GM12878 (cell line): ENCODE results near the gene FAM107A. TPM values are rescaled to one million over a fixed set of nuclear protein-coding genes. Genes with fewer than 3 reads are reported as not detected.

ENCODE experiments used
- ATAC-seq: fragments of 200-7000 bp; cut with Tn5 transposase; 3 replicates; pipeline ENCODE4 v1.9.1; 2020; ENCODE audit warnings: mild to moderate bottlenecking, moderate library complexity
- BruUV-seq: library from RNA; stranded (reverse); fragments of 400-500 nt; replicated peaks from 2 replicates; lab custom pipeline; 2021; lab: Mats Ljungman, UMichigan
- CTCF ChIA-PET: fragments of 300-600 bp; sonication (Branson Sonifier 250); formaldehyde crosslinking; extraction: SDS; loops from one replicate; lab custom pipeline; 2021; ENCODE audit warnings: inconsistent platforms; lab: Yijun Ruan, JAX
- POLR2A ChIA-PET: fragments of 350-600 bp; formaldehyde crosslinking; extraction: SDS; loops from one replicate; lab custom pipeline; 2021; ENCODE audit warnings: inconsistent platforms; lab: Charles Lee
- RAD21 ChIA-PET: fragments of 300-600 bp; sonication (Branson Sonifier 250); formaldehyde crosslinking; loops from one replicate; lab custom pipeline; 2023; ENCODE audit warnings: antibody characterized with exemption; ENCODE audit not compliant: unreplicated experiment; lab: Charles Lee
- SMC1A ChIA-PET: fragments of 300-600 bp; sonication (Branson Sonifier 250); formaldehyde crosslinking; loops from one replicate; lab custom pipeline; 2023; ENCODE audit not compliant: unreplicated experiment, uncharacterized antibody; lab: Charles Lee
- DNase-seq: peaks from one replicate; pipeline ENCODE4 v3.0.0-alpha.2; 2011; ENCODE audit warnings: low read depth, low spot score
- FAIRE-seq: peaks from 3 replicates; lab custom pipeline; 2011; peaks lifted over from hg19 to GRCh38; lab: Jason Lieb, UNC
- H2AFZ ChIP-seq: 2 replicates; pipeline ENCODE4 v1.6.0; 2011; ENCODE audit warnings: low read depth, low read length, control low read depth; ENCODE audit not compliant: control insufficient read depth
- H3K27ac ChIP-seq: 2 replicates; pipeline ENCODE4 v1.5.1; 2011; ENCODE audit warnings: control low read depth; ENCODE audit not compliant: control insufficient read depth, insufficient read depth
- H3K27me3 ChIP-seq, 2 experiments: replicated peaks in 1 of 2; 2 replicates each; pipeline versions ENCODE4 v1.6.0 to v1.6.1; 2011; ENCODE audit warnings: low read length in 1 of 2; ENCODE audit not compliant: control insufficient read depth in 2 of 2, insufficient read depth in 2 of 2
- H3K36me3 ChIP-seq, 2 experiments: 2 replicates each; pipeline ENCODE4 v1.5.1; 2011; ENCODE audit warnings: low read length in 1 of 2; ENCODE audit not compliant: control insufficient read depth in 2 of 2, insufficient read depth in 2 of 2
- H3K4me1 ChIP-seq: 2 replicates; pipeline ENCODE4 v1.6.1; 2011; ENCODE audit warnings: mild to moderate bottlenecking, low read length, moderate library complexity, mixed read lengths; ENCODE audit not compliant: control insufficient read depth, insufficient read depth
- H3K4me2 ChIP-seq: 2 replicates; pipeline ENCODE4 v1.6.0; 2011; ENCODE audit warnings: control low read depth; ENCODE audit not compliant: control insufficient read depth, insufficient read depth
- H3K4me3 ChIP-seq: fragments of 200-600 bp; sonication (generic); 2 replicates; pipeline ENCODE4 v1.5.1; 2016
- H3K79me2 ChIP-seq: 2 replicates; pipeline ENCODE4 v1.6.0; 2011; ENCODE audit warnings: low read length; ENCODE audit not compliant: control insufficient read depth, insufficient read depth
- H3K9ac ChIP-seq: 2 replicates; pipeline ENCODE4 v1.8.0; 2011; ENCODE audit warnings: low read length, control low read depth, mixed read lengths; ENCODE audit not compliant: control insufficient read depth, insufficient read depth
- H3K9me3 ChIP-seq: replicated peaks from 3 replicates; pipeline ENCODE4 v1.5.1; 2011; ENCODE audit warnings: mild to moderate bottlenecking, low read length; ENCODE audit not compliant: control insufficient read depth, insufficient read depth
- H4K20me1 ChIP-seq: 2 replicates; pipeline ENCODE4 v1.6.0; 2011; ENCODE audit not compliant: control insufficient read depth, insufficient read depth
- ASH2L ChIP-seq: fragments of 300-600, 200-600 bp; sonication (generic); IDR thresholded peaks from 2 replicates; pipeline ENCODE4 v1.6.1; 2017; ENCODE audit warnings: low read depth, mild to moderate bottlenecking, borderline replicate concordance
- BACH1 ChIP-seq: fragments of 450-650 bp; IDR thresholded peaks from 2 replicates; pipeline ENCODE4 v1.6.1; 2017; ENCODE audit warnings: mild to moderate bottlenecking, borderline replicate concordance
- BCL11A ChIP-seq: IDR thresholded peaks from 2 replicates; pipeline ENCODE4 v1.6.1; 2011; ENCODE audit warnings: low read depth, low read length
- ESRRA ChIP-seq: IDR thresholded peaks from 2 replicates; pipeline ENCODE4 v1.6.1; 2012; ENCODE audit warnings: mild to moderate bottlenecking, low read length, improper control_type of control experiment
- FOS ChIP-seq: IDR thresholded peaks from 3 replicates; pipeline ENCODE4 v1.6.1; 2011; ENCODE audit warnings: borderline replicate concordance; ENCODE audit not compliant: insufficient read length; ENCODE audit errors: extremely low read depth
- HDGF ChIP-seq: fragments of 450-650 bp; IDR thresholded peaks from 2 replicates; pipeline ENCODE4 v1.6.1; 2016; ENCODE audit warnings: antibody characterized with exemption
- IKZF1 ChIP-seq: fragments of 450-650 bp; conservative IDR thresholded peaks from 2 replicates; pipeline ENCODE4 v1.6.1; 2017; ENCODE audit warnings: antibody characterized with exemption, mild to moderate bottlenecking
- RCOR1 ChIP-seq: conservative IDR thresholded peaks from 2 replicates; pipeline ENCODE4 v1.6.1; 2012; ENCODE audit warnings: low read depth, low read length, improper control_type of control experiment
- WGBS: methylation state at CpG from one replicate; pipeline ENCODE4 v1.1.6; 2016; ENCODE audit warnings: low lambda C conversion rate; ENCODE audit not compliant: insufficient replicate concordance, insufficient coverage; ENCODE audit errors: missing lambda C conversion rate; 5-methylcytosine and 5-hydroxymethylcytosine counted together
- in situ Hi-C: fragments of 300-500 bp; cut with MboI; formaldehyde crosslinking; loops from 9 replicates; pipeline ENCODE4 v1.14.3; 2018; ENCODE audit warnings: mixed read lengths
- intact Hi-C: fragments of 100-400 bp; cut with micrococcal nuclease; formaldehyde crosslinking; loops from one replicate; pipeline ENCODE4 v1.14.2; 2022; ENCODE audit not compliant: unreplicated experiment
- polyA plus RNA-seq, 11 experiments: library from polyadenylated mRNA; depleted of rRNA in 4 of 11; unstranded in 6 of 11; stranded (reverse) in 5 of 11; fragments of >200 nt; fragmentation: Nextera tagmentation in 4 of 11; fragmentation: Illumina TruSeq in 1 of 11; extraction: Ambion mirVana in 4 of 11; extraction: Trizol in 1 of 11; gene quantifications; 1 replicate in 1 of 11; 2 replicates in 10 of 11; pipeline versions ENCODE4 v1.2.1 to v1.2.3, GENCODE V29; 2011 to 2016; ENCODE audit warnings: inconsistent platforms in 2 of 11, missing spikeins in 2 of 11, low read depth in 1 of 11
- total RNA-seq, 4 experiments: library from RNA; depleted of rRNA in 3 of 4; stranded (reverse); fragments of >200 nt in 3 of 4; fragmentation: Illumina TruSeq in 1 of 4; extraction: Trizol in 1 of 4; gene quantifications; 2 replicates each; pipeline versions ENCODE4 v1.2.1 to v1.2.3, GENCODE V29; 2013 to 2021
- TF ChIP-seq, protein P1 (sequence below): IDR thresholded peaks from 2 replicates; pipeline ENCODE4 v1.6.1; 2011; ENCODE audit warnings: mild to moderate bottlenecking, low read depth, low read length, moderate library complexity; ENCODE audit not compliant: insufficient replicate concordance
- TF ChIP-seq, protein P2 (sequence below): fragments of 450-650 bp; formaldehyde crosslinking; IDR thresholded peaks from 2 replicates; pipeline ENCODE4 v1.5.0; 2022; ENCODE audit warnings: mild to moderate bottlenecking, missing genetic modification characterization
- TF ChIP-seq, protein P3 (sequence below), 3 experiments: IDR thresholded peaks in 2 of 3; conservative IDR thresholded peaks in 1 of 3; 2 replicates each; pipeline ENCODE4 v1.5.1; 2011; ENCODE audit warnings: low read depth in 3 of 3, low read length in 3 of 3, mild to moderate bottlenecking in 3 of 3, control low read depth in 2 of 3, moderate library complexity in 2 of 3, inconsistent platforms in 1 of 3, mixed read lengths in 1 of 3; ENCODE audit not compliant: control insufficient read depth in 2 of 3, insufficient read depth in 1 of 3; ENCODE audit errors: extremely low read depth in 1 of 3

Gene FAM107A
- total and polyA plus RNA-seq, 10 of the 15 experiments (the other 5 are each of a cell fraction or from before 2014, with no cell fraction given), result not detected

DNA sequence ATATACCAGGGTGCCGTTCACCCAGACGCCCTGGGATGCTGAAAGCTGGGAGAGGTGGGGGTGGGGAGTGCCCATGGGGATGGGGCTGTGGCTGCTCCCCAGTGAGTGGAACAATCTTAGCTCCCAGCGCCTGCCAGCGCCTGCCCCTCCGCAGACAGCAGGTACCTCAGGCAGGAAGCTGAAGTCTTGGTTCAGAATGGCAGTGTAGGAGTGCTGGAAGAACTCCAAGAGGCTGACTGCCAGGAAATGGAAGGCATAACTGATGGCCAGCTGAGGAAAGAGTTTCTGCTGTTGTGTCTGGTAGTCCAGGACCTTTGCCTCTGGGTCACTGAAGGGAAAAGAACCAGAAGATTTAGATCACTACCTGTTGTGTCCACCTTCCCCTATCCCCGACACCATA is 48.6 kb downstream of the FAM107A start:
- Histone ChIP-seq H3K27me3 (no peaks in the 10 kb centered on the region), H4K20me1 (no peaks in the 10 kb centered on the region), H3K9ac (no peak overlapping the region), H2AFZ (no peak overlapping the region), H3K4me1 (no peaks in the 10 kb centered on the region)
- POLR2A ChIA-PET, result no interaction called here
- no peak for TF ChIP-seq RCOR1
- TF ChIP-seq FOS, result no peak
- TF ChIP-seq ASH2L, result no peak
- TF ChIP-seq IKZF1, result no peak
- TF ChIP-seq, protein P1, sequence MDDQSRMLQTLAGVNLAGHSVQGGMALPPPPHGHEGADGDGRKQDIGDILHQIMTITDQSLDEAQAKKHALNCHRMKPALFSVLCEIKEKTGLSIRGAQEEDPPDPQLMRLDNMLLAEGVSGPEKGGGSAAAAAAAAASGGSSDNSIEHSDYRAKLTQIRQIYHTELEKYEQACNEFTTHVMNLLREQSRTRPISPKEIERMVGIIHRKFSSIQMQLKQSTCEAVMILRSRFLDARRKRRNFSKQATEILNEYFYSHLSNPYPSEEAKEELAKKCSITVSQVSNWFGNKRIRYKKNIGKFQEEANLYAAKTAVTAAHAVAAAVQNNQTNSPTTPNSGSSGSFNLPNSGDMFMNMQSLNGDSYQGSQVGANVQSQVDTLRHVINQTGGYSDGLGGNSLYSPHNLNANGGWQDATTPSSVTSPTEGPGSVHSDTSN, result no peak
- no peak for TF ChIP-seq HDGF
- no peak for TF ChIP-seq BCL11A
- TF ChIP-seq, protein P2, sequence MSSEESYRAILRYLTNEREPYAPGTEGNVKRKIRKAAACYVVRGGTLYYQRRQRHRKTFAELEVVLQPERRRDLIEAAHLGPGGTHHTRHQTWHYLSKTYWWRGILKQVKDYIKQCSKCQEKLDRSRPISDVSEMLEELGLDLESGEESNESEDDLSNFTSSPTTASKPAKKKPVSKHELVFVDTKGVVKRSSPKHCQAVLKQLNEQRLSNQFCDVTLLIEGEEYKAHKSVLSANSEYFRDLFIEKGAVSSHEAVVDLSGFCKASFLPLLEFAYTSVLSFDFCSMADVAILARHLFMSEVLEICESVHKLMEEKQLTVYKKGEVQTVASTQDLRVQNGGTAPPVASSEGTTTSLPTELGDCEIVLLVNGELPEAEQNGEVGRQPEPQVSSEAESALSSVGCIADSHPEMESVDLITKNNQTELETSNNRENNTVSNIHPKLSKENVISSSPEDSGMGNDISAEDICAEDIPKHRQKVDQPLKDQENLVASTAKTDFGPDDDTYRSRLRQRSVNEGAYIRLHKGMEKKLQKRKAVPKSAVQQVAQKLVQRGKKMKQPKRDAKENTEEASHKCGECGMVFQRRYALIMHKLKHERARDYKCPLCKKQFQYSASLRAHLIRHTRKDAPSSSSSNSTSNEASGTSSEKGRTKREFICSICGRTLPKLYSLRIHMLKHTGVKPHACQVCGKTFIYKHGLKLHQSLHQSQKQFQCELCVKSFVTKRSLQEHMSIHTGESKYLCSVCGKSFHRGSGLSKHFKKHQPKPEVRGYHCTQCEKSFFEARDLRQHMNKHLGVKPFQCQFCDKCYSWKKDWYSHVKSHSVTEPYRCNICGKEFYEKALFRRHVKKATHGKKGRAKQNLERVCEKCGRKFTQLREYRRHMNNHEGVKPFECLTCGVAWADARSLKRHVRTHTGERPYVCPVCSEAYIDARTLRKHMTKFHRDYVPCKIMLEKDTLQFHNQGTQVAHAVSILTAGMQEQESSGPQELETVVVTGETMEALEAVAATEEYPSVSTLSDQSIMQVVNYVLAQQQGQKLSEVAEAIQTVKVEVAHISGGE, result no peak
- no peak for TF ChIP-seq ESRRA
- TF ChIP-seq, protein P3, sequence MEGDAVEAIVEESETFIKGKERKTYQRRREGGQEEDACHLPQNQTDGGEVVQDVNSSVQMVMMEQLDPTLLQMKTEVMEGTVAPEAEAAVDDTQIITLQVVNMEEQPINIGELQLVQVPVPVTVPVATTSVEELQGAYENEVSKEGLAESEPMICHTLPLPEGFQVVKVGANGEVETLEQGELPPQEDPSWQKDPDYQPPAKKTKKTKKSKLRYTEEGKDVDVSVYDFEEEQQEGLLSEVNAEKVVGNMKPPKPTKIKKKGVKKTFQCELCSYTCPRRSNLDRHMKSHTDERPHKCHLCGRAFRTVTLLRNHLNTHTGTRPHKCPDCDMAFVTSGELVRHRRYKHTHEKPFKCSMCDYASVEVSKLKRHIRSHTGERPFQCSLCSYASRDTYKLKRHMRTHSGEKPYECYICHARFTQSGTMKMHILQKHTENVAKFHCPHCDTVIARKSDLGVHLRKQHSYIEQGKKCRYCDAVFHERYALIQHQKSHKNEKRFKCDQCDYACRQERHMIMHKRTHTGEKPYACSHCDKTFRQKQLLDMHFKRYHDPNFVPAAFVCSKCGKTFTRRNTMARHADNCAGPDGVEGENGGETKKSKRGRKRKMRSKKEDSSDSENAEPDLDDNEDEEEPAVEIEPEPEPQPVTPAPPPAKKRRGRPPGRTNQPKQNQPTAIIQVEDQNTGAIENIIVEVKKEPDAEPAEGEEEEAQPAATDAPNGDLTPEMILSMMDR (IDR thresholded peaks at IDR 0.05 in 2 of 3, conservative IDR thresholded peaks at IDR 0.05 in 1 of 3; ENCODE audit: control insufficient read depth in 2 of 3, extremely low read depth in 1 of 3, insufficient read depth in 1 of 3, low read depth in 3 of 3, low read length in 3 of 3), result no peak
- no peak for TF ChIP-seq BACH1
- TF ChIP-seq, all 136 proteins: peak for 0
- intact Hi-C loops, result no loop called here
- ChIA-PET CTCF (interaction anchor here (1.0 to 4.5 kb wide), 8 partner anchors 12 to 222 kb away, joined by 3 to 25 read pairs (median 8); partner anchors contain the start of genes HTD2, KCTD6 and RPP14), RAD21 (interaction anchor here (0.8 kb wide), 1 partner anchor 351 kb away, joined by 4 read pairs; no protein-coding TSS in a partner anchor), SMC1A (interaction anchor here (1.0 to 1.2 kb wide), 4 partner anchors 10 to 211 kb away, joined by 3 read pairs; no protein-coding TSS in a partner anchor)
- FAIRE-seq (no peak), ATAC-seq (no peak), DNase-seq (no peak)
- WGBS, result 55% methylated on average over 6 of the region's 6 CpGs
- H3K4me3 ChIP-seq, result no peak overlapping the region
- no TSS peak for BruUV-seq
- in situ Hi-C loops, result no loop called here
- no peaks in the 10 kb centered on the region for H3K36me3 ChIP-seq
- H3K27ac ChIP-seq, result no peak overlapping the region
- no peaks in the 10 kb centered on the region for H3K79me2 ChIP-seq
- no peaks in the 10 kb centered on the region for H3K9me3 ChIP-seq
- H3K4me2 ChIP-seq, result no peak overlapping the region
